Measurements from ENCODE around the gene RALGAPA1.
"Not testable (repeated sequence)": the region's sequence is repeated elsewhere in the genome, so short reads cannot be mapped to it uniquely, and the experiment has no call there.

The RALGAPA1 gene

DNA sequence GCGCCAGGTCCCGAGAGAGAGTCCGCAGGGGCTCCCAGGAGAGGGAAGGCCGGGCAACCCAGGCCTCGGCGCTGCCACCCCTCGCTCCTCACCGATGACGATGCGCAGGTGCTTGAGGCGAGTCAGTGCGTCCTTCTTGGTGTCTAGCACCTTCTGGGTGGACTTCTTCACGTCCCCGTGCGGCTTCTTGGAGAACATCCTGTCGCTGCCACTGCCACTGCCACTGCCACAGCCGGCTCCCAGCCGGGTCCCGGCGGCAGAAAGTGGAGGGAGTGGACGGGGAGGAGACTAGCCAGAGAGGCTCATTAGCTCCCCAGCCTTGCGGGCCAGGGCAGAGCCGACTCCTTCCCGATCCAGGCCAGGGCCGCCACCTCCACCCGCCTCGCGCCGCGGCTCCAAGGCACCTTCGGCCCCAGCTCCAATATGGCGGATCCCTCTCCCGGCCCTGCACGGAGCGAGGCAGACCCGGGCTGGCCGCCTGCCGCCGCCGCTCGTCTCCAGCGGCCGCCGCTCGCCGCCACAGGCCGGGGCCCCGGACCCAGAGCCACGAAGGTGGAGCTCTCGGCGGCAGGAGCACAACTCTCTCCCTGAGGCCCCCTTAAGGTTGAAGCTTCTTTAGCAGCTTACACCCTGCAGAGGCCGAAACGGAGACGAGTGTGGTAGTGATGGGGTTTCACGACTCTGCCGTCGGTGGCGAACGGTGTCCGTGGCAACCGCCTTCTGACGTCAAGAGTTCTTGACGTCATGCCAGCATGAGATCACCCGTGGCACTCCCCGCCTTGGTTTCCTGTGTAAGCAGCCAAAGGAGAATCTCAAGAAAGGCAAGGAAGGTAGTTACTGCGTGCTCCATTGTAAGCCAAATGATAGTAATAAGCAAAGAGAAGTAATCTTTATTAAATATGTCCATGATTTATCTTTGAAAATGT is at the start of gene RALGAPA1:
Gene RALGAPA1 (minus strand): TSS at position 658 of the 926 bp plus-strand sequence. CDS start 460 bp downstream, at position 198.
- peak; percentile 78 for DNase-seq (ENCODE audit: low read depth)

DNA sequence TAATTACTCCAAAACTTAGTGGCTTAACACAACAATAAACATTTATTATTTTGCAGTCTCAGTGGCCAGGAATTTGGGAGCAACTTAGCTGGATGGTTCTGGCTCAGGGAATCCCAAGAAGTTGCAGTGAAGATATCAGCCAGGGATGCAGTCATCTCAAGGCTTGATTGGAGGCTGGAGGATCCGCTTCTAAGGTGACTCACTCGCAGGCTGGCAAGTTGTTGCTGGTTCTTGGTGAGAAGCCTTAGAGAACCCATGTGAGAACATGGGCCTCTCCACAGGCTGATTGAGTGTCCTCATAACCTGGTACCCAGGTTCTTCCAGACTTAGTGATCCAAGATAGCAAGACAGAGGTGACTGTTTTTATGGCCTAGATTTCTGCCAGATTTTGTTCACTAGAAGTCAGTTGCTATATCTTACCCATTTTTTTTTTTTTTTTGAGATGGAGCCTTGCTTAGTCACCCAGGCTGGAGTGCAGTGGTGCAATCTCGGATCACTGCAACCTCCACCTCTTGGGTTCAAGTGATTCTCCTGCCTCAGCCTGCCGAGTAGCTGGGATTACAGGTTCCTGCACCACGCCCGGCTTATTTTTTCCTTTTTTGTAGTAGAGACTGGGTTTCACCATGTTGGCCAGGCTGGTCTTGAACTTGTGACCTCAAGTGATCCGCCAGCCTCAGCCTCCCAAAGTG is 49.6 kb upstream of the RALGAPA1 start:
- DNase-seq (ENCODE audit: low read depth): no peak

DNA sequence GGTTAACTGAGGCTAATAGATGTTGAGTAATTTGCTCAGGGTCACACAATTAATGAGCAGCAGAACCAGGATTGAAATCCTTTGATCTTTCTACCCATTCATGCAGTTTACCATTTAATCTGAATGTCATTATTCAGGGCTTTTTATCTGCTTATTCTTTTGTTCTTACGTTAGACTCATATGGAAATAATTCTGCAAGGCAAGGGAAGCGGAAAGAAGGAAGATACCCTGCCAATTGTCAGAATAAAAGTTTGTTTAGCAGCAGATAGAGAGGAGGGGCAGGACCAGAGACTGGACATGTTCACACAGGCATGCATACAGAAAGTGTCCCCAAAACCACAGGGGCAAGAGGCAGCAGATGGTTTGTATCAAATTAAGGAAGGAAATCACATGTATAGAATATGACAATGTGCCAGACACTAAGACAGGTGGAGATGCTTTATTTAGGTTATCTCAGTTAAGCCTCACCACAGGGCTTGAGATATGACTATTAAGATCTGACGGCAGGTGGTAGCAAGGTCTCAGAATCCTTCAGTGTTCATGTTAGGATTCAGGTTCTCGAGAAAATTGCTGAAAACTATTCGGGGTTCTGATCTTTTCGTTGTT is 46.9 kb upstream of the RALGAPA1 start:
- DNase-seq (ENCODE audit: low read depth): no peak

DNA sequence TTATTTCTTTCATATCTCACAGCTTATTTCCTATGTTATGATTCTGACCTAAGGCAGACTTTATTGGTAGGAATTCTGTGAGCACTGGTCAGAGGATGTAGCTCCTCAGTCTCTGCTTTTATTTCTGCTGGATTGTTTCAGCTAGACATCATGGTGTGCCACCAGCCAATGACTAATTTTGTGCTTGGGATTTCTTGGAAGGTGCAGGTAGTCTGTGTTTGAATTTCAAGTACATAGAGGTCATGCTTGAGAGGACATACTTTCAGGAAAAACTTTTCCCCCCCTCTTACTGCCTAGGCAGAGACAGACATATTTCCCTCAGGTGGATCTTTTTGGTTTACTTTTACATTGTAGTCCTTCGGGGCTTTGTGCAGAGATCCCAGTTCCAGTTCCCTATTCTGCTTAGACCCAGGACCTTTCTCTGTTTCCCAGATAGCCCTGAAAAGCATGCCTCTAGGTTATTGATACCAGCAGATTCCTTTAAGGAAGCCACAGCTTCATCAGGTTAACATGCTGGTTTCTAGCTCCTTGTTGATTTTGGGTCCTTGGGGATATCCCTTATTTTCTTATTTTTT is 45.7 kb upstream of the RALGAPA1 start:
- DNase-seq (ENCODE audit: low read depth): no peak

DNA sequence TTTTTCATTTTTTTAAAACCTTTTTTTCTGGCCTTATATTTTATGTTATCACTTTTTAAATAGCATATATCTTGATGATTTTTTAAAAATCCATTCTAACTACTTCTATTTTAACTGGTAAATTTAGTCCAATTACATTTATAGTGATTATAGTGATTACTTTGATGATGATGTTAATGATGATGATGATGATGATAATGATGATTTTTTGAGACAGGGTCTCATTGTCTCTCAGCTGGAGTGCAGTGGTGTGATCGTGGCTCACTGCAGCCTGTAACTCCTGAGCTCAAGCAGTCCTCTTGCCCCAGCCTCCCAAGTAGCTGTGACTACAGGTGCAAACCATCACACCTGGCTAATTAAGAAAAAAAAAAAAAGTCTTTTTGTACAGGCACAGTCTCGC is 44.1 kb upstream of the RALGAPA1 start:
- DNase-seq (ENCODE audit: low read depth): no peak

DNA sequence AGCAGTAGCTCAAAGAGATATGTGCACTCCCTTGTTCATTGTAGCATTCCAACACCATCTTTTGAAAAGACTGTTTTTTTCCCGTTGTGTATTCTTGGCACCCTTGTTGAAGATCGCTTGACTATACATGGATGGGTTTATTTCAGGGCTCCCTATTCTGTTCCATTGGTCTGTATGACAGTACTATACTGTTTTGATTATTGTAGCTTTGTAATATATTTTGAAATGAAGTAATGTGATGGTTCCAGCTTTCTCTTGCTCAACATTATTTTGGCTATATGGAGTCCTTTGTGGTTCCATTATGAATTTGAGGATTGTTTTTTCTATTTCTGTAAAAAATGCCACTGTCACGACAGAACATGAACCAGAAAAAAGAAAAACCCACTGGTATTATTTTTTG is 42.7 kb upstream of the RALGAPA1 start:
- DNase-seq (ENCODE audit: low read depth): no peak

DNA sequence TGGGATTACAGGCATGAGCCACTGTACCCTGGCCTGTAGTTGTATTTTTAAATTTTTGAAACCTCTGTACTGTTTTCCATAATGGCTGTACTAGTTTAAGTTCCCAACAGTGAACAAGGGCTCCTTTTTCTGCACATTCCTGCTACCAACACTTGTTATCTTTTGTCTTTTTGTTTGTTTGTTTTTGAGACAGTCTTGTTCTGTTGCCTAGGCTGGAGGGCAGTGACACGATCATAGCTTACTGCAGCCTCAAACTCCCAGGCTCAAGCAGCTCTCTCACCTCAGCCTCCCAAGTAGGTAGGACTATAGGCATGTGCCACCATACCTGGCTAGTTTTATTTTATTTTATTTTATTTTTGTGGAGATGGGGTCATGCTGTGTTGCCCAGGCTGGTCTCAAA is 40.0 kb upstream of the RALGAPA1 start:
- no peak for DNase-seq (ENCODE audit: low read depth)

DNA sequence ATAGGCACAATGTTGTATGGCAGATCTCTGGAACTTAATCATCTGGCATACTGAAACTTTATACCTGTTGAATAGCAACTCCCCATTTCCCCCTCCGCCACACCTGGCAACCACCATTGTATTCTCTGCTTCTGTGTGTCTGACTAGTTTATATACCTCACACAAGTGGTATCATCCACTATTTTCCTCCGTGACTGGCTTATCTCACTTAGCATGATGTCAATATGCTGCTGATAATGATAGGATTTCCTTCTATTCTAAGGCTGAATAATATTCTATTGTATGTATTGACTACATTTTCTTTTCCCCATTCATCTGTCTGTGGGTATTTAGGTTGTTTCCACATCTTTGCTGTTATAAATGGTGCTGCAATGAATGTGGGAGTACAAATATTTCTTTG is 38.5 kb upstream of the RALGAPA1 start:
- DNase-seq (ENCODE audit: low read depth): no peak

DNA sequence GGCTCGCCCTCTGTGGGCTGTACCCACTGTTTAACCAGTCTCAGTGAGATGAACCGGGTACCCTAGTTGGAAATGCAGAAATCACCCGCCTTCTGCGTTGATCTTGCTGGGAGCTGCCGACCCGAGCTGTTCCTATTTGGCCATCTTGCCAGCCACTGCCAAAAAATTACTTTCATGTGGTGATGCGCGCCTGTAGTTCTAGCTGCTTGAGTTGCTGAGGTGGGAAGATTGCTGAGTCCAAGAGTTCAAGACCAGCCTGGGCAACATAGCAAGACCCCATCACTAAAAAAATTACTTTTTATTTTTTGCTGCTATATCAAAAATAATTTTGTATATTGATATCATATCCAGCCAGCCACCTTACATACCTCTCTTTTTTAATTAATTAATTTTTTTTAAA is 35.4 kb upstream of the RALGAPA1 start:
- no peak for DNase-seq (ENCODE audit: low read depth)

DNA sequence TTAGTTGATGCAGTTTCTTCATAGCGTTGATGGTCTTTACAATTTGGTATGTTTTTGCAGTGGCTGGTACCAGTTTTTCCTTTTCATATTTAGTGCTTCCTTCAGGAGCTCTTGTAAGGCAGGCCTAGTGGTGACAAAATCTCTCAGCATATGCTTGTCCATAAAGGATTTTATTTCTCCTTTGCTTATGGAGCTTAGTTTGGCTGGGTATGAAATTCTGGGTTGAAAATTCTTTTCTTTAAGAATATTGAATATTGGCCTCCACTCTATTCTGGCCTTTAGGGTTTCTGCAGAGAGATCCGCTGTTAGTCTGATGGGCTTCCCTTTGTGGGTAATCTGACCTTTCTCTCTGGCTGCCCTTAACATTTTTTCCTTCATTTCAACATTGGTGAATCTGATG is 33.1 kb upstream of the RALGAPA1 start:
- DNase-seq (ENCODE audit: low read depth): not testable (repeated sequence)

DNA sequence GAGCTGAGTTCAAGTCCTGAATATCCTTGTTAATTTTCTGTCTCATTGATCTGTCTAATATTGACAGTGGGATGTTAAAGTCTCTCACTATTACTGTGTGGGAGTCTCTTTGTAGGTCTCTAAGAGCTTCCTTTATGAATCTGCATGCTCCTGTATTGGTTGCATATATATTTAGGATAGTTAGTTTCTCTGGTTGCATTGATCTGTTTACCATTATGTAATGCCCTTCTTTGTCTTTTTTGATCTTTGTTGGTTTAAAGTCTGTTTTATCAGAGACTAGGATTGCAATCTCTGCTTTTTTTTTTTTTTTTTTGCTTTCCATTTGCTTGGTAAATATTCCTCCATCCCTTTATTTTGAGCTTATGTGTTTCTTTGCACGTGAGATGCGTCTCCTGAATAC is 32.6 kb upstream of the RALGAPA1 start:
- DNase-seq (ENCODE audit: low read depth): not testable (repeated sequence)

DNA sequence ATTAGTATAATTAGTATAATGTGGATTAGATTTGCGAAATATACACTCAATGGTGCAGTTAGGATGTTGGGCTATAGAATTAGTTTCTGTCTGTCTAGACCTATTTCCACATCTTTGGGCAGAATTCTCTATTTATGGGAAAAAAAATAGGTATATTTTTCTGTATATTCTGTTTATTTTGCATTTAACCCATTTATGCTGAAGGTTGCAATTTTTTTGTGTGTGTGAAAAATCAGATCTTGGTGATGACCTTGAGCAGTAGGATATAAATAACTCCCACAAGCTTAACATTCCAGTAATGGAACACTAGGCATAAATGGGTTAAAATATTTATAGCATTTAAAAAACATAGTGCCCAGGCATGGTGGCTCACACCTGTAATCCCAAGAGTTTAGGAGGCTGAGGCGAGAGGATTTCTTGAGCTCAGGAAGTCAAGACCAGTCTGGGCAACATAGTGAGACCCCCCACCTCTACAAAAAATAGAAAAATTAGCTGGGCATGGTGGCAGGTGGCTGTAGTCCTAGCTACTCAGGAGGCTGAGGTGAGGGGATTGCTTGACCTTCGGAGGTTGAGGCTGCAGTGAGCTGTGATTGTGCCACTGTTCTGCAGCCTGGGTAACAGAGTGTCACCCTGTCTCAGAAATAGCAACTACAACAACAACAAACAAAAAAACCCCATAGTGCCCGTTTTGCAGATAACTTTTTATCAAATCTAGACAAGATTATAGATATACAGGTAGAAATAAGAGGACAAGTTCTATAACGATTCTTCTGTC is 26.3 kb upstream of the RALGAPA1 start:
- no peak for DNase-seq (ENCODE audit: low read depth)

DNA sequence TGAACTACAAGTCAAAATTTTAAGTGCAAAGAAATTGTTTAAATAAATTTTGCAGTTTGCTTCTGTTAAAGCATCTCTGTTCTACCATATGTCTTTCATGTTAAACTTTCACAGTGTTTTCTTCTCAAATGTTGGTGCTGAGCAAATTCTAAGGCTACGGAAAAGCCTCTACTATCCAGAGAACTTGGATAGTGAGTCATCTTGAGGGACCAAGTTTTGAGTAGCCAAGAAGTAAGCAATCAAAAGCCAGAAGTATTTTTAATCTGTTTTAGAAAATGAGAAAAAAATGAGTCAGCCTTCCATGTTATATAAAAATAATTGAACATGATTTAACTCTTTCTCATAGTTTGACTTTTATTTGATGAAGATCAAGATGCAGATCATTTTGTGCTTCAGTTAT is 20.4 kb upstream of the RALGAPA1 start:
- DNase-seq (ENCODE audit: low read depth): no peak

DNA sequence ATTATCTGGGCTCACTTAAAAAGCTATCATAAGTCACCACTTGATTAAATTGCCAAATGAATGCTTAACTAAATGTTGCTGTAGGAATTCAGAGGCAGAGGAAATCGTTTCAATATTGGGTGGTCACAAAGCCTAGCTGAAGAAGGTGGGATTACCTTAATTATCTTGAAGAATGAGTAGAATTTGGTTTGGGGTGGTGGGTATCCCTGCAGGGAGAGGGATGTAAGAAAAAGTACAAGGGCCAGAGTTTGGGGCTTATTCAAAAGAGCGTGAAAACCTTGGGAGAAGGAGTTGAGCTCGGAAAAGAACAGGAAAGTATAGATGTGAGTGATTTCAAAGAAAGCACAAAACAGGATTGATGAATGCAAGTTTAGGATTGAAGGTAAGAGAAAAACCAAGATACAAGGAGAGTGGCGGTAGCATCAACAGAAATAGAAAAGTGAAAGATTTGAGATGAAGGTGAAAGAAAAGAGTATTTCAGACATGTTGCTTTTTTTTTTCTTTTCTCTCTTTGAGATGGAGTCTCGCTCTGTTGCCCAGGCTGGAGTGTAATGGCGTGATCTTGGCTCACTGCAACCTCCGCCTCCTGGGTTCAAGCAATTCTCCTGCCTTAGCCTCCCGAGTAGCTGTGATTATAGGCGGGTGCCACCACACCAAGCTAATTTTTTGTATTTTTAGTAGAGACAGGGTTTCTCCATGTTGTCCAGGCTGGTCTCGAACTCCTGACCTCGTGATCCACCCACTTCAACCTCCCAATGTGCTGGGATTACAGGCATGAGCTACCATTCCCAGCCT is 18.8 kb upstream of the RALGAPA1 start:
- no peak for DNase-seq (ENCODE audit: low read depth)

DNA sequence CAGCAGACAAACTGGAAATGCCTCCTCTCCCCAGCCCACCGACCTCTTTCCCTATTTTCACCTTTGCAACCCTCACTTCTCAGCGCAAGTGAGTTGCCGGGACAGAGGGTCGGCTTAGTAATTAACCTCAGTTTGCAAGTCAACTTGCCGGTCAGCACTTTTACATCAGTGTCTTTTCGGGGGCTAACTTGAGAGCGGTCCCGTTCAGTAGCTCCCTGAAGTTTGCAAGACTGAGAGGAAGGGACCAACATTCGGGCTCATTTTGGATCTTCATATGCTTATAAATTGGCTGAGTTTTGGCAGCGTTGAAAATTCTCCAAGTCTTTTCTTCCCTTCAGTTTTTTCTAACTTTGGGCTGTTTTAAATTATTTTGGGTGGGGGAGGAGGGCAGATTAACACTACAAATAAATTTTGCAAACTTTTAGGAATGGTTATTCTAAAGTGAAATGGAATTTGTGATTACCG is 17.9 kb upstream of the RALGAPA1 start:
- DNase-seq (ENCODE audit: low read depth): no peak

DNA sequence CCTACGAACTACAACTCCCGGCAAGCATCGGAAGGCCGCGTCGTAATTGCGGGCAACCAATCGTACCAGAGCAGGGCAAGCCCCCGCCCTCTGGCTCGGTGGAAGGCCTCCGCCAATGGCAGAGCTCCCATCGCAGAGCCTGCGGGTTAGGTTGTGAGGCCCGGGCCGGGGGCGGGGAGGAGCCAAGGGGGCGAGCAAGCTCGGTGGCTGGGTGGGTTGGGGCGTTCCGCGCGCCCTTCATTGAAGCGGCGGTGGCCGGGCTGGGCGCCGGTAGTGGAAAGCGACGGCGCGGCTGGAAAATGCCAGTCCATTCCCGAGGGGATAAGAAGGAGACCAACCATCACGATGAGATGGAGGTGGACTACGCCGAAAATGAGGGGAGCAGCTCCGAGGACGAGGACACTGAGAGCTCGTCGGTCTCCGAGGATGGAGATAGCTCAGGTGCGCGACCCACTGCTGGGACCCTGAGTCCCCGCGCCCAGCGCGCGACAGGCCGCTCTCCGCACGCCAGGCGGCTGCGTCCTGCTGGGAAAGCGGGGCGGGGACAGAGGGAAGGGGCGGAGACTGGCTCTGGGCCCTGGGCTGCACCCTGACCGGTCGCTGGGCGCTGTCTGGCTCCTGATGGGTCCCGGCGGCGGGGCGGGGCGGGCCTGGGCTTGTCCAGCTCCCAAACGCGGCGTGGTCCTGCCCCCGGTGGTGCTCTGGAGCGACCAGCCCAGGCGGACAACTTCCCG is 17.3 kb upstream of the RALGAPA1 start, which contains the start of gene BRMS1L:
Gene BRMS1L (plus strand): TSS at position 121 of the 734 bp plus-strand sequence. CDS start 179 bp downstream, at position 300.
- DNase-seq (ENCODE audit: low read depth): peak; percentile 94

DNA sequence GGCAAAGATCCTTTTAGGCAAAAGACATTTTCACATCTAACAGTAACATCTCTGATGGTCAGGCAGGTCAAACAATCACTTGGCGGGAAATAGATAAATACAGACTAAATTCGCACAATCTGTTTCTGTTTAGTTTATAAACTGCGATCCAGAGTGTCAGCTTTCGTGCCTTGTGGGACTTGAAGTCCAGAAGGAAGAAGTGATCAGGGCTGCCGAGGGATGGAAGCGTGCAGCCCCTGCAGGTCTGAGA is 16.8 kb upstream of the RALGAPA1 start:
- DNase-seq (ENCODE audit: low read depth): no peak

DNA sequence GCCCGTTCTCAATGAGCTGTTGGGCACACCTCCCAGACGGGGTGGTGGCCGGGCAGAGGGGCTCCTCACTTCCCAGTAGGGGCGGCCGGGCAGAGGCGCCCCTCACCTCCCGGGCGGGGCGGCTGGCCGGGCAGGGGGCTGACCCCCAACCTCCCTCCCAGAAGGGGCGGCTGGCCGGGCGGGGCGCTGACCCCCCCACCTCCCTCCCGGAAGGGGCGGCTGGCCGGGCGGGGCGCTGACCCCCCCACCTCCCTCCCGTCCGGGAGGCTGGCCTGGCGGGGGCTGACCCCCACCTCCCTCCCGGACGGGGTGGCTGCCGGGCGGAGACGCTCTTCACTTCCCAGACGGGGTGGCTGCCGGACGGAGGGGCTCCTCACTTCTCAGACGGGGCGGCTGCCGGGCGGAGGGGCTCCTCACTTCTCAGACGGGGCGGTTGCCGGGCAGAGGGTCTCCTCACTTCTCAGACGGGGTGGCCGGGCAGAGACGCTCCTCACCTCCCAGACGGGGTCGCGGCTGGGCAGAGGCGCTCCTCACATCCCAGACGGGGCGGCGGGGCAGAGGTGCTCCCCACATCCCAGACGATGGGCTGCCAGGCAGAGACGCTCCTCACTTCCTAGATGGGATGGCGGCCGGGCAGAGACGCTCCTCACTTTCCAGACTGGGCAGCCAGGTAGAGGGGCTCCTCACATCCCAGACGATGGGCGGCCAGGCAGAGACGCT is 15.5 kb upstream of the RALGAPA1 start:
- DNase-seq (ENCODE audit: low read depth): not testable (repeated sequence)

DNA sequence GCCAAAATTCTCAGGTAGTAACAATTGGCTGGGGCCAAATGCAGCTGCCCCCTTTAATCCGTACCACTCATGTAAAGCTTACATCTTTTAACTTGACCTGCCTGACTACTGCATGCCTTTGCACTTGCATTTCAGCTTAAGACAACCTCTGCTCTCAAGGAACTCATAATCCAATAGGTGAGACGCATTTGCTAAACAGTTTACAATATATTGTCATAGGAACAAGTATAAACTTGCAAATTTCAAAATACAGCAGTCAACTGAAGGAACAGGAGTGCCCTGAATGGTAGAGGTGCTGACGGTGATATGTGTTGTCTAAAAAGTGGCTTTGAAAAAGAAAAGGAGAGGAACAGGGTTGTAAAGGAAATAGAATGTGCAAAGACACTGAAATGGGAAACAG is 13.4 kb upstream of the RALGAPA1 start:
- no peak for DNase-seq (ENCODE audit: low read depth)

All from stimulated activated CD8-positive, alpha-beta memory T cell treated with anti-CD3 and anti-CD28 coated beads, Interleukin-7, amount 100 ng/mL, for 24 hours (primary cell).